Hepatocyte (in vitro differentiated cells): ENCODE measurements around the gene TANGO2. TPM values are rescaled to one million over a fixed set of nuclear protein-coding genes. Genes with fewer than 3 reads are reported as not detected.
A peak's percentile ranks its signal among the peaks of the same experiment; 100 is the strongest.

Experiments used
- DNase-seq: peaks from one replicate; pipeline ENCODE4 v3.0.0-alpha.2; 2016; ENCODE audit warnings: low spot score
- H2AFZ ChIP-seq: fragments of 200-600 bp; sonication (generic); 2 replicates; pipeline ENCODE4 v1.6.0; 2016; ENCODE audit warnings: antibody characterized with exemption, mild to moderate bottlenecking
- H3K27ac ChIP-seq: fragments of 200-600 bp; sonication (generic); 2 replicates; pipeline ENCODE4 v1.5.1; 2016; ENCODE audit warnings: mild to moderate bottlenecking
- H3K27me3 ChIP-seq: fragments of 200-600 bp; sonication (generic); 2 replicates; pipeline ENCODE4 v1.6.1; 2016
- H3K36me3 ChIP-seq: fragments of 200-600 bp; sonication (generic); replicated peaks from 2 replicates; pipeline ENCODE4 v1.5.1; 2016; ENCODE audit warnings: low read depth; ENCODE audit not compliant: insufficient read depth
- H3K4me1 ChIP-seq: fragments of 200-600 bp; sonication (generic); 2 replicates; pipeline ENCODE4 v1.5.1; 2016; ENCODE audit warnings: mild to moderate bottlenecking, moderate library complexity; ENCODE audit not compliant: insufficient read depth
- H3K4me2 ChIP-seq: fragments of 200-600 bp; sonication (generic); 2 replicates; pipeline ENCODE4 v1.6.0; 2016
- H3K4me3 ChIP-seq: fragments of 200-600 bp; sonication (generic); 2 replicates; pipeline ENCODE4 v1.5.1; 2016; ENCODE audit warnings: mild to moderate bottlenecking
- H3K79me2 ChIP-seq: fragments of 200-600 bp; sonication (generic); 2 replicates; pipeline ENCODE4 v1.6.0; 2017; ENCODE audit warnings: mild to moderate bottlenecking
- H3K9me2 ChIP-seq: fragments of 200-600 bp; sonication (generic); replicated peaks from 2 replicates; pipeline ENCODE4 v1.6.0; 2017; ENCODE audit warnings: mild to moderate bottlenecking; ENCODE audit not compliant: insufficient read depth
- H3K9me3 ChIP-seq: fragments of 200-600 bp; sonication (generic); 2 replicates; pipeline ENCODE4 v1.5.1; 2016; ENCODE audit warnings: low read depth, mild to moderate bottlenecking
- H4K20me1 ChIP-seq: fragments of 200-600 bp; sonication (generic); 2 replicates; pipeline ENCODE4 v1.6.0; 2016; ENCODE audit warnings: mild to moderate bottlenecking; ENCODE audit not compliant: insufficient read depth, poor library complexity, severe bottlenecking
- EZH2 ChIP-seq: fragments of 200-600 bp; sonication (generic); IDR thresholded peaks from 2 replicates; pipeline ENCODE4 v1.6.1; 2016; ENCODE audit warnings: antibody characterized with exemption, mild to moderate bottlenecking, borderline replicate concordance
- EZH2phosphoT487 ChIP-seq: fragments of 200-600 bp; sonication (generic); IDR thresholded peaks from one replicate; pipeline ENCODE4 v1.6.1; 2018; ENCODE audit warnings: antibody characterized with exemption, mild to moderate bottlenecking, low read depth, moderate library complexity; ENCODE audit not compliant: unreplicated experiment, severe bottlenecking
- WGBS: methylation state at CpG from one replicate; pipeline ENCODE4 v1.1.6; 2016; ENCODE audit warnings: low lambda C conversion rate; ENCODE audit errors: missing lambda C conversion rate; 5-methylcytosine and 5-hydroxymethylcytosine counted together
- polyA plus RNA-seq: library from polyadenylated mRNA; unstranded; fragments of >200 nt; fragmentation: Nextera tagmentation; extraction: Ambion mirVana; gene quantifications from 2 replicates; pipeline ENCODE4 v1.2.1, GENCODE V29; 2016
- total RNA-seq: library from RNA; depleted of rRNA; stranded (reverse); fragments of >200 nt; gene quantifications from 2 replicates; pipeline ENCODE4 v1.2.3, GENCODE V29; 2014
- TF ChIP-seq, protein P1 (sequence below): fragments of 200-600 bp; sonication (generic); IDR thresholded peaks from 2 replicates; pipeline ENCODE4 v1.5.1; 2016; ENCODE audit warnings: antibody characterized with exemption, mild to moderate bottlenecking; ENCODE audit not compliant: poor library complexity

Gene TANGO2
- total and polyA plus RNA-seq, 2 experiments from 2014 or later: 20.8 to 21.4 TPM

- peaks cover 21% of the 10 kb centered on the region for H3K79me2 ChIP-seq
- H3K9me2 ChIP-seq: no peaks in the 10 kb centered on the region
- H4K20me1 ChIP-seq: peaks cover 2% of the 10 kb centered on the region
- H3K9me3 ChIP-seq: no peaks in the 10 kb centered on the region
- H3K4me3 ChIP-seq: no peak overlapping the region
- H3K36me3 ChIP-seq: no peaks in the 10 kb centered on the region
- no peak overlapping the region for H3K27ac ChIP-seq
- H2AFZ ChIP-seq: no peak overlapping the region
- WGBS: 97% methylated on average over 11 of the region's 11 CpGs
- H3K4me1 ChIP-seq: peaks cover 11% of the 10 kb centered on the region
- TF ChIP-seq EZH2 (no peak), EZH2phosphoT487 (no peak)
- TF ChIP-seq, protein P1, sequence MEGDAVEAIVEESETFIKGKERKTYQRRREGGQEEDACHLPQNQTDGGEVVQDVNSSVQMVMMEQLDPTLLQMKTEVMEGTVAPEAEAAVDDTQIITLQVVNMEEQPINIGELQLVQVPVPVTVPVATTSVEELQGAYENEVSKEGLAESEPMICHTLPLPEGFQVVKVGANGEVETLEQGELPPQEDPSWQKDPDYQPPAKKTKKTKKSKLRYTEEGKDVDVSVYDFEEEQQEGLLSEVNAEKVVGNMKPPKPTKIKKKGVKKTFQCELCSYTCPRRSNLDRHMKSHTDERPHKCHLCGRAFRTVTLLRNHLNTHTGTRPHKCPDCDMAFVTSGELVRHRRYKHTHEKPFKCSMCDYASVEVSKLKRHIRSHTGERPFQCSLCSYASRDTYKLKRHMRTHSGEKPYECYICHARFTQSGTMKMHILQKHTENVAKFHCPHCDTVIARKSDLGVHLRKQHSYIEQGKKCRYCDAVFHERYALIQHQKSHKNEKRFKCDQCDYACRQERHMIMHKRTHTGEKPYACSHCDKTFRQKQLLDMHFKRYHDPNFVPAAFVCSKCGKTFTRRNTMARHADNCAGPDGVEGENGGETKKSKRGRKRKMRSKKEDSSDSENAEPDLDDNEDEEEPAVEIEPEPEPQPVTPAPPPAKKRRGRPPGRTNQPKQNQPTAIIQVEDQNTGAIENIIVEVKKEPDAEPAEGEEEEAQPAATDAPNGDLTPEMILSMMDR: no peak
- H3K4me2 ChIP-seq: peak overlapping the region; percentile 96
- DNase-seq: no peak
- H3K27me3 ChIP-seq: peaks cover 21% of the 10 kb centered on the region
Measured at GRCh38 chr22:20022231-20022977, 1.5 kb downstream of the TANGO2 start.

DNA sequence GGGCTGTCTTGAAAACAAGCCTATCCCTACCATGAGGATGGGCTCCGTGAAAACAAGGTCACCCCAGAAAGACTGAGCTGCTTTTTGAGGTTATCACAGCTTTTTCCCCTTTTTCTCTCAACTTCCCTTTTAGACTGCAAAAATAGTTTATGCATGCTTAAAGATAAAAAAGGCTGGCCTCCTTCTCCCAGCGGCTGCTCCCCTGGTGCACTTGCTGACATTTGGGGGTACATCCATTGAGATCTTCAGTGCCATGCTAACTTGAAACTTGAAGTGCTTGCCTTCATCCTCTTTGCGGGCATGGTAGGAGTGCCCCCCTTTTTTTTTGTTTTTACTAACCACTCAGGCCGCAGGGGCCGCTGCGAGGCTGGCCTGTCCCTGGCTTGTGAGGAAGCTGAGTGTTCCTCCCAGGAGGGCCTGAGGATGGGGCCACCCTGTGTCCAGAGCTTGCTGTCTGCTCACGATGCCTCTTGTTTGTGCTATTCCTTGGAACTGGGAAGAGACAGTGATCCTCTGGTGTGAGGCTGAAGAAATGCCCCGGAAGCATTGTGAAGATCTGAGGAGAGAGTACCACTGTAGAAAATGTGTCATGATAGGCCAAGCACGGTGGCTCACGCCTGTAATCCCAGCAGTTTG lies 2.2 kb downstream of the TANGO2 start:
- Histone ChIP-seq H3K4me1 (peaks cover 10% of the 10 kb centered on the region), H4K20me1 (peaks cover 3% of the 10 kb centered on the region), H3K27ac (no peak overlapping the region), H3K9me2 (no peaks in the 10 kb centered on the region), H3K4me2 (no peak overlapping the region), H3K4me3 (no peak overlapping the region), H2AFZ (no peak overlapping the region), H3K9me3 (no peaks in the 10 kb centered on the region), H3K79me2 (peaks cover 21% of the 10 kb centered on the region), H3K27me3 (peaks cover 14% of the 10 kb centered on the region), H3K36me3 (no peaks in the 10 kb centered on the region)
- TF ChIP-seq EZH2 (no peak), EZH2phosphoT487 (no peak)
- TF ChIP-seq, protein P1: no peak
- WGBS: 95% methylated on average over 10 of the region's 10 CpGs
- no peak for DNase-seq

DNA sequence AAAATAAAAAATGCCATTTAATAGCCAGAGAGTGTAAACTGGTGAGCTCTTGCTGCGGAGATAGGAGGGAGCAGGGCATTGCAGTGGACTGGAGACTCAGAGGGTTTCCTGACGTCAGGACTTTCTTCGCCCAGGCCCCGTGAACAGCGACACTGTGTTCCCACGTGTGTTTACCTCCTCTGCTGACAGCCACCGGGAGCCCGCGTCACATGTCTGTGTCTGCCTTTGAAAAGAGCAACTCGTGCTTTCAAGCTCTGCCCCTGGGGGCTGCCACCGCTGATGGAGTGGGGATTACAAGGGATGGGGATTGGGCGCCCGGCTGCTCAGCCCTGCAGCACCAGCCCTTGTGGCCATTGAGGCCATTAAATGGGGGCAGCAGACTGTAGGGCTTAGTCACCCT lies 3.3 kb downstream of the TANGO2 start:
- H3K27me3 ChIP-seq: peaks cover 2% of the 10 kb centered on the region
- peaks cover 21% of the 10 kb centered on the region for H3K79me2 ChIP-seq
- H3K36me3 ChIP-seq: no peaks in the 10 kb centered on the region
- DNase-seq: no peak
- WGBS: 78% methylated on average over 13 of the region's 13 CpGs
- no peaks in the 10 kb centered on the region for H3K9me3 ChIP-seq
- peaks cover 8% of the 10 kb centered on the region for H4K20me1 ChIP-seq
- H3K4me1 ChIP-seq: peaks cover 10% of the 10 kb centered on the region
- TF ChIP-seq, protein P1: no peak
- no peak for TF ChIP-seq EZH2
- TF ChIP-seq EZH2phosphoT487: no peak
- H3K9me2 ChIP-seq: no peaks in the 10 kb centered on the region
- H2AFZ ChIP-seq: no peak overlapping the region
- no peak overlapping the region for H3K27ac ChIP-seq
- H3K4me3 ChIP-seq: no peak overlapping the region
- no peak overlapping the region for H3K4me2 ChIP-seq
